Measurements from ENCODE around the gene BLTP3B.
"Not testable (repeated sequence)": the region's sequence is repeated elsewhere in the genome, so short reads cannot be mapped to it uniquely, and the experiment has no call there.

The BLTP3B gene

DNA sequence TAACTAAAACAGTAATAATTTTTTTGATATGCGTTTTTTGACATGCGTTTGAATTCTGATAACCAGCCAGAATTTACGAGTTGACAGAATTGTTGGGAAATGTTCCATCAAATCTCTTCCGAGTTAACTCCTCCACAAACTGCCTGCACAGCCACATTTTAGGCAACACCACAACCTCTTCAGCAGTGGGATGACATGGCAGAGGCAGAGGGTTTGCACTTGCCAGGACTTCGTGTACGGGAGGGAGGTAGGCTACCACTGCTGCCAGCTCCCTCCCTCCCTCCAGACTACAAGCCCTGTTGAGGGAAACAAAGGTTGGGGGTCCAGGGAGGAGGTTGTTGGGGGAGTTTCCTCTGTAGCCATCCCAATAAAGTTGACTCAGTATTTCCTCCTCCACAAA lies 43.4 kb upstream of the BLTP3B start:
- TF ChIP-seq, protein P1, sequence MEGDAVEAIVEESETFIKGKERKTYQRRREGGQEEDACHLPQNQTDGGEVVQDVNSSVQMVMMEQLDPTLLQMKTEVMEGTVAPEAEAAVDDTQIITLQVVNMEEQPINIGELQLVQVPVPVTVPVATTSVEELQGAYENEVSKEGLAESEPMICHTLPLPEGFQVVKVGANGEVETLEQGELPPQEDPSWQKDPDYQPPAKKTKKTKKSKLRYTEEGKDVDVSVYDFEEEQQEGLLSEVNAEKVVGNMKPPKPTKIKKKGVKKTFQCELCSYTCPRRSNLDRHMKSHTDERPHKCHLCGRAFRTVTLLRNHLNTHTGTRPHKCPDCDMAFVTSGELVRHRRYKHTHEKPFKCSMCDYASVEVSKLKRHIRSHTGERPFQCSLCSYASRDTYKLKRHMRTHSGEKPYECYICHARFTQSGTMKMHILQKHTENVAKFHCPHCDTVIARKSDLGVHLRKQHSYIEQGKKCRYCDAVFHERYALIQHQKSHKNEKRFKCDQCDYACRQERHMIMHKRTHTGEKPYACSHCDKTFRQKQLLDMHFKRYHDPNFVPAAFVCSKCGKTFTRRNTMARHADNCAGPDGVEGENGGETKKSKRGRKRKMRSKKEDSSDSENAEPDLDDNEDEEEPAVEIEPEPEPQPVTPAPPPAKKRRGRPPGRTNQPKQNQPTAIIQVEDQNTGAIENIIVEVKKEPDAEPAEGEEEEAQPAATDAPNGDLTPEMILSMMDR (IDR thresholded peaks at IDR 0.05; ENCODE audit: low read depth, low read length): no peak
- no peaks in the 10 kb centered on the region for H3K27me3 ChIP-seq (ENCODE audit: insufficient read depth, low read depth, severe bottlenecking)
- no peaks in the 10 kb centered on the region for H3K9me3 ChIP-seq (ENCODE audit: severe bottlenecking)
- H3K27ac ChIP-seq: no peak overlapping the region
- no peak overlapping the region for H3K4me3 ChIP-seq (ENCODE audit: low read depth, low read length)
- DNase-seq: no peak
- H3K36me3 ChIP-seq: peaks cover 13% of the 10 kb centered on the region

DNA sequence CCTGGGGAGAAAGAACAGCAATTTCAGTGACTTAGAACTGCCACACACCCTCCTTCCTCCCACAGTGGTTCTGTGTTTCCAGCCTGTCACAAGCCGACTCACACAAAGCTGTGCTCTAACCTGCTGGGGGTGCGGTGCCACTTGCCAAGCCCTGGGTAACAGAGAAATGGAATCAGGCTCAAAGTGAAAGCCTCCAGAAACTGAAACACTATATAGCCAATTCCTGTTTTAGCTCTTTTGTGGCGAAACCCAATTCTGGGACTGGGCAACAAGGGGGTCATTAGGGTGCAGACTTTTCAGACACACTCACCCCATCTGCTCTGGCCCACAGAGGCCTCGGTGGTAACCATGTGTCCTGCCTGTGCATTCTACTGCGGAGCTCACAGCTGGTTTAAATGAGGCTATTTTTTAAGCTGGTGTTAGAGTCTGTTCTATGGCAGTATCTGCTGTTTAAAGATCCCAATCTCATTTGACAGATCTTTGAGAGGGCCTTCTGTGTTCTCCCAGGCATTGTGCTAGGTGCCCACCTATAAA lies 42.8 kb upstream of the BLTP3B start:
- Histone ChIP-seq H3K27ac (no peak overlapping the region), H3K9me3 (ENCODE audit: severe bottlenecking) (no peaks in the 10 kb centered on the region), H3K36me3 (peaks cover 13% of the 10 kb centered on the region), H3K27me3 (ENCODE audit: insufficient read depth, low read depth, severe bottlenecking) (no peaks in the 10 kb centered on the region), H3K4me3 (ENCODE audit: low read depth, low read length) (no peak overlapping the region)
- DNase-seq: no peak
- TF ChIP-seq, protein P1 (IDR thresholded peaks at IDR 0.05; ENCODE audit: low read depth, low read length): no peak

DNA sequence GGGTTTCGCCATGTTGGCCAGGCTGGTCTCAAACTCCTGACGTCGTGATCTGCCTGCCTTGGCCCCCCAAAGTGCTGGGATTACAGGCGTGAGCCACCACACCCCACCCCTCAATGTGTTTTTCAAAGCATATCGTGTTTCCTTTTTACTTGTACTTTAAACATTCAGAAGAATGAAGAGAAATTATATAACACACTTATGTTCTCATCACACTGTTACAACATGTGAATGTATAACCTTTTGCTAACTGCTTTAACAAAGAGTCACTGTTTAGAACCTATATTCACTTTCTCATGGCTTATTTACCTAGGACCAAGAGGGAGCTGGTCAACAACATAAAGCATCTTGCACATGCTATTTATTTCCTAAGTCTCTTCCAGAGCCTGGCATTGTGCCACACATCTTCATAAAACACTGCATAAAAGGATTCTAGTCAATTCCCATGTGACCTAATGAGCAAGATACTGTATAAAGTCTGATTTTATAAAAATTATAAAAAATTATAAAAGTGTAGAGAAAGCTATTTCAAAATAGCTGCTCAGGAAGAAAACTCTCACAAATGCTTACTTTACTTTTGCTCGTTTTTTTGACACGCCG lies 42.0 kb upstream of the BLTP3B start:
- H3K36me3 ChIP-seq: peaks cover 8% of the 10 kb centered on the region; the same call in 1 of the 2 replicates
- H3K27me3 ChIP-seq (ENCODE audit: insufficient read depth, low read depth, severe bottlenecking): no peaks in the 10 kb centered on the region
- no peak overlapping the region for H3K4me3 ChIP-seq (ENCODE audit: low read depth, low read length)
- H3K9me3 ChIP-seq (ENCODE audit: severe bottlenecking): no peaks in the 10 kb centered on the region
- DNase-seq: no peak
- TF ChIP-seq, protein P1 (IDR thresholded peaks at IDR 0.05; ENCODE audit: low read depth, low read length): no peak
- no peak overlapping the region for H3K27ac ChIP-seq

DNA sequence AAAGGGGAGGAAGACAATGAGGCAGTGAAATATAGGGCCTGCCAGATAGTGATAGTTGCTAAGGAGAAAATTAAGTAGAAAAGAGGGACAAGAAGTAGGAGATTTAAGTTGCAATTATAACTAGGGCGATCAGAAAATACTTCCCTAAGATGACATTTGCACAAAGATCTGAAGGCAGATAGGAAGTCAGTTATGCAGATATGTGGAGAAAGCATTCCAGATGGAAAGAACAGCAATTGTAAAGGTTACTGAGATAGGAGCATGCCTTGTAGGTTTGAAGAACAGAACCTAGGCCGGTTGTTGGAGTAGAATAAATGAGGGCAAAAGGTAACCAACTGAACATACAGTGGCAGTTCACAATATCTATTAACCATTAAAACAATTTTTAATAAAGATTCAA lies 36.6 kb upstream of the BLTP3B start:
- H3K9me3 ChIP-seq (ENCODE audit: severe bottlenecking): no peaks in the 10 kb centered on the region
- H3K4me3 ChIP-seq (ENCODE audit: low read depth, low read length): no peak overlapping the region
- no peak overlapping the region for H3K27ac ChIP-seq
- H3K36me3 ChIP-seq: peaks cover 7% of the 10 kb centered on the region
- DNase-seq: no peak
- H3K27me3 ChIP-seq (ENCODE audit: insufficient read depth, low read depth, severe bottlenecking): no peaks in the 10 kb centered on the region
- TF ChIP-seq, protein P1 (IDR thresholded peaks at IDR 0.05; ENCODE audit: low read depth, low read length): no peak

DNA sequence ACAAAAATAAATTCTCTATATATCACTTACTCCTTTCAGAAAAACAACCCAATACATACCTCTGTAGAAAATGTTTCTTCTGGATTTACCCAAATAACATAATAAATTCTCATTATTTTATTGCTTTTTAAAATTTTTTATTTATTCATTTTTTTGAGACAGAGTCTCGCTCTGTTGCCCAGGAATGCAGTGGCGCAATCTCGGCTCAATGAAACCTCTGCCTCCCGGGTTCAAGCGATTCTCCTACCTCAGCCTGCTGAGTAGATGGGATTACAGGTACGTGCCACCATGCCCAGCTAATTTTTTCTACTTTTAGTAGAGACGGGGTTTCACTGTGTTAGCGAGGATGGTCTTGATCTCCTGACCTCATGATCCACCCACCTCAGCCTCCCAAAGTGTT lies 33.8 kb upstream of the BLTP3B start:
- H3K36me3 ChIP-seq: not testable (repeated sequence)

DNA sequence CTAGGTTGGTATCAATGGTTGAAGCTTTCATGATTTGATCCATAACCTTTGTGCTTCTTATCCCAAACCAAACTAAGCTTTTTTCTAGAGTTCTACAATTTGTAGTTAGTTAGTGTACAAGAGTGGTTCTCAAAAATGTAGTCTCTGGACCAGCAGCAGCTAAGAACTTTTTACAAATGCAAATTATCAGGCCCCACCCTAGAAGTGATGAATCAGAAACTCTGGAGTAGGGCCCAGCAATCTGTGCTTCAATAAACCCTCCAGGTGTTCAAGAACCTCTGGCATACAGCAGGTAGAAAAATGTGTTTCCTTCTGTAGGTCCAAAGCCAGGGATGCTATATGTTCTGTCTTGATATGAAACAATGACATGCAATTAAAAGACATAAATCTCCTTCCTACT lies 31.8 kb upstream of the BLTP3B start:
- H3K27me3 ChIP-seq (ENCODE audit: insufficient read depth, low read depth, severe bottlenecking): no peaks in the 10 kb centered on the region
- H3K4me3 ChIP-seq (ENCODE audit: low read depth, low read length): no peak overlapping the region
- TF ChIP-seq, protein P1 (IDR thresholded peaks at IDR 0.05; ENCODE audit: low read depth, low read length): no peak
- H3K36me3 ChIP-seq: peaks cover 5% of the 10 kb centered on the region
- DNase-seq: no peak
- no peak overlapping the region for H3K27ac ChIP-seq
- no peaks in the 10 kb centered on the region for H3K9me3 ChIP-seq (ENCODE audit: severe bottlenecking)

More for the DNA sequence above, 33.8 kb upstream of the BLTP3B start:
- not testable (repeated sequence) for H3K9me3 ChIP-seq (ENCODE audit: severe bottlenecking); DNase-seq; H3K27ac ChIP-seq; H3K4me3 ChIP-seq (ENCODE audit: low read depth, low read length); H3K27me3 ChIP-seq (ENCODE audit: insufficient read depth, low read depth, severe bottlenecking)
